ACC112 (cell line): Measurements from ENCODE around the gene HSPA6.
"Not testable (repeated sequence)": the region's sequence is repeated elsewhere in the genome, so short reads cannot be mapped to it uniquely, and the experiment has no call there.

Source experiments
- H2AFZ ChIP-seq: fragments of 200-600 bp; sonication (generic); one replicate; pipeline ENCODE4 v1.6.0; 2017; ENCODE audit warnings: antibody characterized with exemption, low read length; ENCODE audit not compliant: unreplicated experiment
- H3K27ac ChIP-seq: fragments of 200-600 bp; sonication (generic); 2 replicates; pipeline ENCODE4 v1.5.1; 2014; ENCODE audit warnings: low read depth, mild to moderate bottlenecking, antibody characterized with exemption, low read length, moderate library complexity
- H3K27me3 ChIP-seq: fragments of 200-600 bp; sonication (generic); 2 replicates; pipeline ENCODE4 v1.6.1; 2014; ENCODE audit warnings: mild to moderate bottlenecking, antibody characterized with exemption, low read length, moderate library complexity, mixed read lengths; ENCODE audit not compliant: insufficient read depth
- H3K36me3 ChIP-seq: fragments of 200-600 bp; sonication (generic); 2 replicates; pipeline ENCODE4 v1.6.1; 2016; ENCODE audit warnings: mild to moderate bottlenecking, antibody characterized with exemption, low read length, moderate library complexity, mixed read lengths; ENCODE audit not compliant: insufficient read depth
- H3K4me1 ChIP-seq: fragments of 200-600 bp; sonication (generic); one replicate; pipeline ENCODE4 v1.6.1; 2016; ENCODE audit warnings: low read length, mixed read lengths; ENCODE audit not compliant: insufficient read depth, unreplicated experiment, control insufficient read depth
- H3K4me3 ChIP-seq: fragments of 200-600 bp; sonication (generic); 2 replicates; pipeline ENCODE4 v1.5.1; 2014; ENCODE audit warnings: mild to moderate bottlenecking, low read depth, low read length
- H3K79me2 ChIP-seq: fragments of 200-600 bp; sonication (generic); one replicate; pipeline ENCODE4 v1.6.0; 2016; ENCODE audit warnings: low read length; ENCODE audit not compliant: control insufficient read depth, unreplicated experiment, insufficient read depth

HSPA6 gene

GRCh38 chr1:161524742-161525291, 477 bp downstream of the HSPA6 start:
- H3K4me3 ChIP-seq: peak overlapping the region; percentile 69
- H2AFZ ChIP-seq, H3K27me3 ChIP-seq, H3K79me2 ChIP-seq, H3K27ac ChIP-seq, H3K36me3 ChIP-seq, H3K4me1 ChIP-seq: not testable (repeated sequence)

GRCh38 chr1:161525321-161525720, 981 bp downstream of the HSPA6 start:
- peak overlapping the region; percentile 69 for H3K4me3 ChIP-seq

GRCh38 chr1:161525918-161526317, 1.6 kb downstream of the HSPA6 start:
- not testable (repeated sequence) for H3K4me1 ChIP-seq, H3K27me3 ChIP-seq, H3K36me3 ChIP-seq, H2AFZ ChIP-seq, H3K4me3 ChIP-seq, H3K79me2 ChIP-seq, H3K27ac ChIP-seq

More at GRCh38 chr1:161525321-161525720, 981 bp downstream of the HSPA6 start:
- H3K79me2 ChIP-seq, H3K4me1 ChIP-seq, H2AFZ ChIP-seq, H3K27me3 ChIP-seq, H3K27ac ChIP-seq, H3K36me3 ChIP-seq: not testable (repeated sequence)

- not testable (repeated sequence) for H3K27ac ChIP-seq, H3K27me3 ChIP-seq, H3K36me3 ChIP-seq, H2AFZ ChIP-seq, H3K4me3 ChIP-seq, H3K79me2 ChIP-seq
- peaks cover 14% of the 10 kb centered on the region for H3K4me1 ChIP-seq
These were observed 4.2 kb downstream of the HSPA6 start for GRCh38 chr1:161528550-161528949.

GRCh38 chr1:161529463-161530104, 5.2 kb downstream of the HSPA6 start:
- H3K36me3 ChIP-seq, H3K27me3 ChIP-seq, H3K79me2 ChIP-seq, H2AFZ ChIP-seq, H3K27ac ChIP-seq: not testable (repeated sequence)
- H3K4me3 ChIP-seq: peak overlapping the region; percentile 76
- H3K4me1 ChIP-seq: peaks cover 14% of the 10 kb centered on the region

GRCh38 chr1:161530158-161530557, 5.8 kb downstream of the HSPA6 start:
- H3K27me3 ChIP-seq, H3K36me3 ChIP-seq, H3K79me2 ChIP-seq: not testable (repeated sequence)
- Histone ChIP-seq H3K4me1 (peaks cover 14% of the 10 kb centered on the region), H3K4me3 (peak overlapping the region; percentile 76), H3K27ac (peak overlapping the region; percentile 55; the same call in 1 of the 2 replicates), H2AFZ (peak overlapping the region; percentile 55)

GRCh38 chr1:161530671-161531641, 6.6 kb downstream of the HSPA6 start:
- peak overlapping the region; percentile 55 for H2AFZ ChIP-seq

GRCh38 chr1:161531986-161532643, 7.8 kb downstream of the HSPA6 start:
- peak overlapping the region; percentile 76 for H3K4me3 ChIP-seq
- no peak overlapping the region for H3K27ac ChIP-seq
- no peaks in the 10 kb centered on the region for H3K27me3 ChIP-seq
- H3K79me2 ChIP-seq: no peaks in the 10 kb centered on the region
- no peaks in the 10 kb centered on the region for H3K36me3 ChIP-seq
- H3K4me1 ChIP-seq: peaks cover 14% of the 10 kb centered on the region
- peak overlapping the region; percentile 98 for H2AFZ ChIP-seq

More at GRCh38 chr1:161530671-161531641, 6.6 kb downstream of the HSPA6 start:
- Histone ChIP-seq H3K27ac (peak overlapping the region; percentile 57), H3K4me3 (peak overlapping the region; percentile 76), H3K4me1 (peaks cover 14% of the 10 kb centered on the region)
- H3K79me2 ChIP-seq, H3K27me3 ChIP-seq, H3K36me3 ChIP-seq: not testable (repeated sequence)

- H2AFZ ChIP-seq: peak overlapping the region; percentile 98
- not testable (repeated sequence) for H3K36me3 ChIP-seq, H3K27me3 ChIP-seq, H3K27ac ChIP-seq, H3K79me2 ChIP-seq
- H3K4me1 ChIP-seq: peaks cover 14% of the 10 kb centered on the region
- H3K4me3 ChIP-seq: peak overlapping the region; percentile 38
These were observed 8.6 kb downstream of the HSPA6 start for GRCh38 chr1:161532644-161533567.
